ENCODE measurements around the gene CXCL1. TPM values are rescaled to one million over a fixed set of nuclear protein-coding genes. Genes with fewer than 3 reads are reported as not detected.

The CXCL1 gene
- total and polyA plus RNA-seq, 7 donors: 0.26 to 4.2 (median 1.6) TPM

GRCh38 chr4:73864961-73865360 lies 4.2 kb upstream of the CXCL1 start:
- Histone ChIP-seq H3K4me1 (no peaks in the 10 kb centered on the region), H3K9me3 (no peaks in the 10 kb centered on the region), H3K4me3 (no peak overlapping the region), H3K27ac (no peak overlapping the region), H3K27me3 (ENCODE audit: insufficient read depth in 3 of 3, low read length in 2 of 3) (peaks cover 0 to 10% (median 8%) of the 10 kb centered on the region in 3 donors), H3K36me3 (ENCODE audit: insufficient read depth in 1 of 2, low read depth in 1 of 2) (no peaks in the 10 kb centered on the region)
- ATAC-seq (no peak), DNase-seq (no peak)
- TF ChIP-seq, protein P1, sequence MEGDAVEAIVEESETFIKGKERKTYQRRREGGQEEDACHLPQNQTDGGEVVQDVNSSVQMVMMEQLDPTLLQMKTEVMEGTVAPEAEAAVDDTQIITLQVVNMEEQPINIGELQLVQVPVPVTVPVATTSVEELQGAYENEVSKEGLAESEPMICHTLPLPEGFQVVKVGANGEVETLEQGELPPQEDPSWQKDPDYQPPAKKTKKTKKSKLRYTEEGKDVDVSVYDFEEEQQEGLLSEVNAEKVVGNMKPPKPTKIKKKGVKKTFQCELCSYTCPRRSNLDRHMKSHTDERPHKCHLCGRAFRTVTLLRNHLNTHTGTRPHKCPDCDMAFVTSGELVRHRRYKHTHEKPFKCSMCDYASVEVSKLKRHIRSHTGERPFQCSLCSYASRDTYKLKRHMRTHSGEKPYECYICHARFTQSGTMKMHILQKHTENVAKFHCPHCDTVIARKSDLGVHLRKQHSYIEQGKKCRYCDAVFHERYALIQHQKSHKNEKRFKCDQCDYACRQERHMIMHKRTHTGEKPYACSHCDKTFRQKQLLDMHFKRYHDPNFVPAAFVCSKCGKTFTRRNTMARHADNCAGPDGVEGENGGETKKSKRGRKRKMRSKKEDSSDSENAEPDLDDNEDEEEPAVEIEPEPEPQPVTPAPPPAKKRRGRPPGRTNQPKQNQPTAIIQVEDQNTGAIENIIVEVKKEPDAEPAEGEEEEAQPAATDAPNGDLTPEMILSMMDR (IDR thresholded peaks at IDR 0.05): no peak
- intact Hi-C loops (cut with DNase I): loop anchor here in 1 of 2 donors (5.0 kb wide), 1 partner anchor 203 kb away; no protein-coding TSS in a partner anchor
- 33 to 54% (median 35%) methylated on average over 8 of the region's 8 CpGs for WGBS, 3 donors

DNA sequence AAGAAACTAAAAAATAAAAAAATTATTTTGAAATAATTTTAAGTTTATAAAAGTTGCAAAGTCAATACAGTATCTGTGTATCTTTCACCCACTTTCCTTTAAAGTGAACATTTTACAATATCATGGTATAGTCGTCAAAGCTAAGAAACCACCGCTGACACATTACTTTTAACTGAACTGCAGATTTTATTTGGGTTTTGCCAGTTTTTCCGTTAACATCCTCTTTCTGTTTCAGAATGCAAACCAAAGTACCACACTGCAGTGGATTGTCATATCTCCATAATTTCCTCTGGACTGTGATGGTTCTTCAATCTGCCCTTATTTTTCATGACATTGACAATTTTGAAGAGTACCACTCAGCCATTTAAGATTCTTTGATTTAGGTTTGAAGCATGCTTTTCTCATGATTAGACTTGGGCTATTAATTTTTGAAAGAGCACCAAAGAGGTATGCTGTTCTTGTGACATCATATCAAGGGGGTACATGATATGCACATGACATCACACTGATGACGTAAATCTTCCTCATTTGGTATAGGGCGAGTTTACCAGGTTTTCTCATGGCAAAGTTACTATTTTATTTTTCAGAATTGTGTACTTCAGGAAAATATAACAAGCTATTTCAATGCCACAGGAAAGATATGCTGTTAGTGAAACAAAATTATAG lies 3.6 kb upstream of the CXCL1 start:
- ATAC-seq: no peak
- H3K4me1 ChIP-seq: no peaks in the 10 kb centered on the region
- H3K4me3 ChIP-seq: no peak overlapping the region
- no peaks in the 10 kb centered on the region for H3K36me3 ChIP-seq (ENCODE audit: insufficient read depth in 1 of 2, low read depth in 1 of 2)
- DNase-seq: no peak
- TF ChIP-seq, protein P1 (IDR thresholded peaks at IDR 0.05): no peak
- no peaks in the 10 kb centered on the region for H3K9me3 ChIP-seq
- WGBS, 3 donors: 63 to 71% (median 69%) methylated on average over 5 of the region's 5 CpGs
- no peak overlapping the region for H3K27ac ChIP-seq
- intact Hi-C loops (cut with DNase I): no loop called here
- peaks cover 0 to 10% (median 10%) of the 10 kb centered on the region in 3 donors for H3K27me3 ChIP-seq (ENCODE audit: insufficient read depth in 3 of 3, low read length in 2 of 3)

DNA sequence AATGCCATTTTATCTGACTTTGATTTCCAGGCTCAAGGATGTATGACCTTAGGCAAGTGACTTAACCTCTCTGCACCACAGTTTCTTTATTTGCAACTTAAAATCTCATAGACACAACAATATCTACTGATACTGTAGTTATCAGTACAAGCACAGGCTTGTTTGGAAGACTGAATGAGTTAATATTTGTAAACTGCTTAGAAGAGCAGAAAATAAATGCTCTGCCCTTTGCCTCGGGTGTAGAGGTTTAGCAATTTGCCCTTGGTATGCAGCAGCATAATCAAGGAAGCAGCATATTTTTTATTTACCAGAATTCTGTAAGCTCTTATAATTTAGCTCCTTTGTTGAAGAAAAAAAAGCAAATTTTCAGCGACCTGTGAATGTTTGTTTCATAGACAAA lies 2.9 kb upstream of the CXCL1 start:
- Histone ChIP-seq H3K36me3 (ENCODE audit: insufficient read depth in 1 of 2, low read depth in 1 of 2) (no peaks in the 10 kb centered on the region), H3K27me3 (ENCODE audit: insufficient read depth in 3 of 3, low read length in 2 of 3) (peaks cover 0 to 10% (median 10%) of the 10 kb centered on the region in 3 donors), H3K4me3 (no peak overlapping the region), H3K9me3 (no peaks in the 10 kb centered on the region), H3K4me1 (no peaks in the 10 kb centered on the region), H3K27ac (no peak overlapping the region)
- DNase-seq (no peak), ATAC-seq (no peak)
- TF ChIP-seq, protein P1 (IDR thresholded peaks at IDR 0.05): no peak
- intact Hi-C loops (cut with DNase I): no loop called here
- 39 to 53% (median 44%) methylated on average over 2 of the region's 2 CpGs for WGBS, 3 donors

DNA sequence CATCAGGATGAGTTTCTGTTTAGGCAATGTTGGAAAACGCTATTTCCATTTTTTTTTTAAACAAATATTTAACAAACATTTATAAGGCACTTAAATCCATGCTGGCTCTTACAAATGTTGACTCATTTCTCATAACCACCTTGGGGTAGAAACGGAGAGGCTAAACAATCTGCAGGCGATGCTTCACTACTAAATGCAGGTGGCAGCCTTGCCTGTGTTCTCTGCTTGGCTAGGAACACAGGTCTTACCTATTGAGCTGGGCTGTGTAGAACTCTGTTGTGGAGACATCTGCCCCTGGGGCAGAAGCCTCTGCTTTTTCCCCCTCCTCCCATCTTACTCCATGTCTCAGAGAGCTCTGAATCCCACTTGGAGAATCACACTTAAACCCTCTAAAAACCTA lies 1.4 kb upstream of the CXCL1 start:
- no peaks in the 10 kb centered on the region for H3K36me3 ChIP-seq (ENCODE audit: insufficient read depth in 1 of 2, low read depth in 1 of 2)
- 89 to 95% (median 92%) methylated on average over 3 of the region's 3 CpGs for WGBS, 3 donors
- ATAC-seq (no peak), DNase-seq (no peak)
- peaks cover 0 to 10% (median 10%) of the 10 kb centered on the region in 3 donors for H3K27me3 ChIP-seq (ENCODE audit: insufficient read depth in 3 of 3, low read length in 2 of 3)
- TF ChIP-seq, protein P1 (IDR thresholded peaks at IDR 0.05): no peak
- H3K9me3 ChIP-seq: no peaks in the 10 kb centered on the region
- intact Hi-C loops (cut with DNase I): no loop called here
- H3K4me1 ChIP-seq: no peaks in the 10 kb centered on the region
- no peak overlapping the region for H3K27ac ChIP-seq
- no peak overlapping the region for H3K4me3 ChIP-seq
